Vagina (tissue), 2 donors: Measurements from ENCODE around the gene FGGY.

Experiments
- POLR2A ChIP-seq, 2 donors: fragments of 450-650 bp; IDR thresholded peaks; one replicate each; pipeline ENCODE4 v1.6.1; 2017; ENCODE audit warnings: antibody characterized with exemption in 2 of 2, mild to moderate bottlenecking in 2 of 2, moderate library complexity in 2 of 2
- POLR2AphosphoS5 ChIP-seq, 2 donors: sonication (generic); formaldehyde crosslinking; IDR thresholded peaks; one replicate each; pipeline ENCODE4 v1.9.0; 2017; ENCODE audit warnings: antibody characterized with exemption in 2 of 2, mild to moderate bottlenecking in 2 of 2, low read depth in 1 of 2; ENCODE audit not compliant: insufficient read depth in 1 of 2
- TF ChIP-seq, protein P1 (sequence below), 3 experiments: fragments of 450-650 bp in 2 of 3; fragments of 200-600 bp in 1 of 3; sonication (generic) in 1 of 3; IDR thresholded peaks; one replicate each; pipeline ENCODE4 v1.5.1; 2017 to 2019; ENCODE audit warnings: antibody characterized with exemption in 3 of 3, mild to moderate bottlenecking in 2 of 3, moderate library complexity in 2 of 3

DNA sequence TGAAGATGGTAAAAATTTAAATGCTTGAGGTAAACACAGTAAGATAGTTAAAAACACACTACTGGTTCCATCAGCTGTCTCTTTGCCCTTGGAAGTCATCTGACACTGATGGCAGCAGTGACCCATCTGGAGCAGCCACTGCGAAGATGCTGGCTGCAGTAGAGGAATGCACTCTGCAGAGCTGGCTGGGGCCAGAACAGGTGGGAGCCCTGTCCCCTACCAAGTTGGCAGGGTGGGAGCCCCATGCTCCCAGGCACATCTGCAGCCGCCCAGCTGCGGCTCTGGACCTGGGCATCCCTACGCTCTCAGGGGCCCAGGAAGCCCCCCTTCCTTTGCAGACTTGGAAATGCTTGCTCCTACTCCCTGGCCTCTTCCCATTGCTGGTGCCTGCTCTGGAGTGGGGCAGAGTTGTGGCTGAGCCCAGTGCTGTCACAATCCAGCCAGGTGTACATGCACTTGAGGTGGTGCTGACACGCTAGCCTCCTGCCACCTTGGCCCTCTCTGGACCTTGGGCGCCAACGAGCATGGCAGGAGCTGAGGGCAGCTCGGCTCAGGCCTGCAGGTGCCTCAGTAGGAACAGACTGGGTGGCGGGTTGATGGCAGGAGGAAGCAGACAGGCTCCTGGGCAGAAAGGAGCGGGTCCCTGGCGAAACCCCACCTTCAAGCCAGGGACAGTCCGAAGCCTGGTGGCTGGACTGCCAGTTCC, 227.0 kb downstream of the FGGY start:
- TF ChIP-seq, protein P1, sequence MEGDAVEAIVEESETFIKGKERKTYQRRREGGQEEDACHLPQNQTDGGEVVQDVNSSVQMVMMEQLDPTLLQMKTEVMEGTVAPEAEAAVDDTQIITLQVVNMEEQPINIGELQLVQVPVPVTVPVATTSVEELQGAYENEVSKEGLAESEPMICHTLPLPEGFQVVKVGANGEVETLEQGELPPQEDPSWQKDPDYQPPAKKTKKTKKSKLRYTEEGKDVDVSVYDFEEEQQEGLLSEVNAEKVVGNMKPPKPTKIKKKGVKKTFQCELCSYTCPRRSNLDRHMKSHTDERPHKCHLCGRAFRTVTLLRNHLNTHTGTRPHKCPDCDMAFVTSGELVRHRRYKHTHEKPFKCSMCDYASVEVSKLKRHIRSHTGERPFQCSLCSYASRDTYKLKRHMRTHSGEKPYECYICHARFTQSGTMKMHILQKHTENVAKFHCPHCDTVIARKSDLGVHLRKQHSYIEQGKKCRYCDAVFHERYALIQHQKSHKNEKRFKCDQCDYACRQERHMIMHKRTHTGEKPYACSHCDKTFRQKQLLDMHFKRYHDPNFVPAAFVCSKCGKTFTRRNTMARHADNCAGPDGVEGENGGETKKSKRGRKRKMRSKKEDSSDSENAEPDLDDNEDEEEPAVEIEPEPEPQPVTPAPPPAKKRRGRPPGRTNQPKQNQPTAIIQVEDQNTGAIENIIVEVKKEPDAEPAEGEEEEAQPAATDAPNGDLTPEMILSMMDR (IDR thresholded peaks at IDR 0.05) = no peak
- TF ChIP-seq POLR2AphosphoS5 (IDR thresholded peaks at IDR 0.05; ENCODE audit: insufficient read depth in 1 of 2, low read depth in 1 of 2) (no peak), POLR2A (IDR thresholded peaks at IDR 0.05) (no peak)
